Hepatocyte (in vitro differentiated cells): ENCODE data around the gene STK24. TPM values are rescaled to one million over a fixed set of nuclear protein-coding genes. Genes with fewer than 3 reads are reported as not detected.

ENCODE experiments used
- DNase-seq: peaks from one replicate; pipeline ENCODE4 v3.0.0-alpha.2; 2016; ENCODE audit warnings: low spot score
- H2AFZ ChIP-seq: fragments of 200-600 bp; sonication (generic); 2 replicates; pipeline ENCODE4 v1.6.0; 2016; ENCODE audit warnings: antibody characterized with exemption, mild to moderate bottlenecking
- H3K27ac ChIP-seq: fragments of 200-600 bp; sonication (generic); 2 replicates; pipeline ENCODE4 v1.5.1; 2016; ENCODE audit warnings: mild to moderate bottlenecking
- H3K27me3 ChIP-seq: fragments of 200-600 bp; sonication (generic); 2 replicates; pipeline ENCODE4 v1.6.1; 2016
- H3K36me3 ChIP-seq: fragments of 200-600 bp; sonication (generic); replicated peaks from 2 replicates; pipeline ENCODE4 v1.5.1; 2016; ENCODE audit warnings: low read depth; ENCODE audit not compliant: insufficient read depth
- H3K4me1 ChIP-seq: fragments of 200-600 bp; sonication (generic); 2 replicates; pipeline ENCODE4 v1.5.1; 2016; ENCODE audit warnings: mild to moderate bottlenecking, moderate library complexity; ENCODE audit not compliant: insufficient read depth
- H3K4me2 ChIP-seq: fragments of 200-600 bp; sonication (generic); 2 replicates; pipeline ENCODE4 v1.6.0; 2016
- H3K4me3 ChIP-seq: fragments of 200-600 bp; sonication (generic); 2 replicates; pipeline ENCODE4 v1.5.1; 2016; ENCODE audit warnings: mild to moderate bottlenecking
- H3K79me2 ChIP-seq: fragments of 200-600 bp; sonication (generic); 2 replicates; pipeline ENCODE4 v1.6.0; 2017; ENCODE audit warnings: mild to moderate bottlenecking
- H3K9me2 ChIP-seq: fragments of 200-600 bp; sonication (generic); replicated peaks from 2 replicates; pipeline ENCODE4 v1.6.0; 2017; ENCODE audit warnings: mild to moderate bottlenecking; ENCODE audit not compliant: insufficient read depth
- H3K9me3 ChIP-seq: fragments of 200-600 bp; sonication (generic); 2 replicates; pipeline ENCODE4 v1.5.1; 2016; ENCODE audit warnings: low read depth, mild to moderate bottlenecking
- H4K20me1 ChIP-seq: fragments of 200-600 bp; sonication (generic); 2 replicates; pipeline ENCODE4 v1.6.0; 2016; ENCODE audit warnings: mild to moderate bottlenecking; ENCODE audit not compliant: insufficient read depth, poor library complexity, severe bottlenecking
- EZH2 ChIP-seq: fragments of 200-600 bp; sonication (generic); IDR thresholded peaks from 2 replicates; pipeline ENCODE4 v1.6.1; 2016; ENCODE audit warnings: antibody characterized with exemption, mild to moderate bottlenecking, borderline replicate concordance
- EZH2phosphoT487 ChIP-seq: fragments of 200-600 bp; sonication (generic); IDR thresholded peaks from one replicate; pipeline ENCODE4 v1.6.1; 2018; ENCODE audit warnings: antibody characterized with exemption, mild to moderate bottlenecking, low read depth, moderate library complexity; ENCODE audit not compliant: unreplicated experiment, severe bottlenecking
- WGBS: methylation state at CpG from one replicate; pipeline ENCODE4 v1.1.6; 2016; ENCODE audit warnings: low lambda C conversion rate; ENCODE audit errors: missing lambda C conversion rate; 5-methylcytosine and 5-hydroxymethylcytosine counted together
- polyA plus RNA-seq: library from polyadenylated mRNA; unstranded; fragments of >200 nt; fragmentation: Nextera tagmentation; extraction: Ambion mirVana; gene quantifications from 2 replicates; pipeline ENCODE4 v1.2.1, GENCODE V29; 2016
- total RNA-seq: library from RNA; depleted of rRNA; stranded (reverse); fragments of >200 nt; gene quantifications from 2 replicates; pipeline ENCODE4 v1.2.3, GENCODE V29; 2014
- TF ChIP-seq, protein P1 (sequence below): fragments of 200-600 bp; sonication (generic); IDR thresholded peaks from 2 replicates; pipeline ENCODE4 v1.5.1; 2016; ENCODE audit warnings: antibody characterized with exemption, mild to moderate bottlenecking; ENCODE audit not compliant: poor library complexity

The STK24 gene
- total and polyA plus RNA-seq, 2 experiments from 2014 or later = 71.2 to 74.4 TPM

DNA sequence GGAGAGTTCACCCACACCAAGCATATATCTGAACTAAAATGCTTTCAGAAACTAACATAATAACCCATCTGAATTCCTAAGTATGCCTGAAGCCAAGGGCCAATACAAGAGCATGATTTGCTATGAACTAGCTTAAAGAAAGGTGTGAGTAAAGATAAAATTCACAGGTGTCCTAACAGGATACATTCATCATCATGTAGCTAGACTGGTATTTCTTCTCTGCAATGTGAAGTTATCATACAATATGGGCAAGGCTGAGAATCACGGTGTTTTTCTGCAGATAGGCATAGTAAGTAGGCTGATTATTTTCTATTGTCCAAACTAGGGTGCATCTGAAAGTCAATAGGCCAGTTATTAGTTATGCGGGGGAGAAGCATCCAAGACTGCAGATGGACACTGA lies 63.1 kb downstream of the STK24 start:
- no peak overlapping the region for H2AFZ ChIP-seq
- H3K9me2 ChIP-seq = no peaks in the 10 kb centered on the region
- H3K4me1 ChIP-seq = peaks cover 12% of the 10 kb centered on the region
- H3K9me3 ChIP-seq = no peaks in the 10 kb centered on the region
- H3K79me2 ChIP-seq = peaks cover 96% of the 10 kb centered on the region
- H3K4me2 ChIP-seq = no peak overlapping the region
- H3K36me3 ChIP-seq = no peaks in the 10 kb centered on the region
- peaks cover 18% of the 10 kb centered on the region for H4K20me1 ChIP-seq
- no peaks in the 10 kb centered on the region for H3K27me3 ChIP-seq
- no peak overlapping the region for H3K4me3 ChIP-seq
- WGBS = 98% methylated on average over 2 of the region's 2 CpGs
- H3K27ac ChIP-seq = no peak overlapping the region
- no peak for DNase-seq
- TF ChIP-seq, protein P1, sequence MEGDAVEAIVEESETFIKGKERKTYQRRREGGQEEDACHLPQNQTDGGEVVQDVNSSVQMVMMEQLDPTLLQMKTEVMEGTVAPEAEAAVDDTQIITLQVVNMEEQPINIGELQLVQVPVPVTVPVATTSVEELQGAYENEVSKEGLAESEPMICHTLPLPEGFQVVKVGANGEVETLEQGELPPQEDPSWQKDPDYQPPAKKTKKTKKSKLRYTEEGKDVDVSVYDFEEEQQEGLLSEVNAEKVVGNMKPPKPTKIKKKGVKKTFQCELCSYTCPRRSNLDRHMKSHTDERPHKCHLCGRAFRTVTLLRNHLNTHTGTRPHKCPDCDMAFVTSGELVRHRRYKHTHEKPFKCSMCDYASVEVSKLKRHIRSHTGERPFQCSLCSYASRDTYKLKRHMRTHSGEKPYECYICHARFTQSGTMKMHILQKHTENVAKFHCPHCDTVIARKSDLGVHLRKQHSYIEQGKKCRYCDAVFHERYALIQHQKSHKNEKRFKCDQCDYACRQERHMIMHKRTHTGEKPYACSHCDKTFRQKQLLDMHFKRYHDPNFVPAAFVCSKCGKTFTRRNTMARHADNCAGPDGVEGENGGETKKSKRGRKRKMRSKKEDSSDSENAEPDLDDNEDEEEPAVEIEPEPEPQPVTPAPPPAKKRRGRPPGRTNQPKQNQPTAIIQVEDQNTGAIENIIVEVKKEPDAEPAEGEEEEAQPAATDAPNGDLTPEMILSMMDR = no peak
- no peak for TF ChIP-seq EZH2phosphoT487
- TF ChIP-seq EZH2 = no peak

DNA sequence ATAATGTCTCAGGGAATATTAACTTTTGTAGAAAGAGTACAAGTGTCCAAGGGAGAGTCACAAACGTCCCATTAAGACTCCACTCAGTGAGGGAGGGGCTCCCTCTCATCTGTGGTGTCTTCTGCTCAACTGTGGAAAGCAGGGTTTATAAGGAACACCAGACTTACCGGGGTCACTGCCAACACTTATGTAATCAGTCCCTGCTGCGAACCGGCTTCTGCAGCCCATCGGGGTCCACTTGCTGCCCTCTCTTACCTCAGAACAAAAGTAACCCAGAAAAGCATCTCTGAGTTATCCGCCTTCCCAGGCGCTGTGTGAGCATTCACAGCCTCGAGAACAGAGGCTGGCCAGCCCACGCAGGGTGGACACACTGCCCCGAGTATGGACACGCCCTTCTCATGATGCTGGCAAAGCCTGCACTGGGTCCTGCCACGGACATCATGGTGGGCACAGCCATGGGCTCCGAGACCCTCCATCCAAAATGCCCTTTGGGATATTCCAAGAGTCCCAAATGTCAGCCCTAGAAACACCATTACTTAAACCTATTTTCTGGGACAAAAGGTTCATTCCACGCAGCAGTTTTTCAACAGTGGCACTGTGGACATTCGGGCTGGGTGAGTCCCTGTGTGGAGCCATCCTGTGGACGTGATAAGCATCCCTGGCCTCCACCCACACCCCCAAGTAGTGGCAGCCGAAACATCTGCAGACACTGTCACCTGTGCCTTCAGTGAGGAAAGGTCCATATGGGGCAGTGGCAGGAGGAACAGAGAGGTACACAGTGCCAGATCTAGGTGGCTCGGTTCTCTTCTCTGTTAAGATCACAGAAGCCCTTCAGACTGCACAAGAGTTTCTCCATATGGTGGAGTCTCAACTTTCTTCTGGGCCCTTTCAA lies 63.9 kb downstream of the STK24 start:
- H3K4me2 ChIP-seq = no peak overlapping the region
- DNase-seq = no peak
- H3K27ac ChIP-seq = no peak overlapping the region
- TF ChIP-seq, protein P1 = no peak
- TF ChIP-seq EZH2phosphoT487 = no peak
- no peaks in the 10 kb centered on the region for H3K27me3 ChIP-seq
- H3K36me3 ChIP-seq = no peaks in the 10 kb centered on the region
- H3K9me2 ChIP-seq = no peaks in the 10 kb centered on the region
- H3K4me1 ChIP-seq = peaks cover 19% of the 10 kb centered on the region
- no peak overlapping the region for H3K4me3 ChIP-seq
- H4K20me1 ChIP-seq = peaks cover 18% of the 10 kb centered on the region
- peaks cover 97% of the 10 kb centered on the region for H3K79me2 ChIP-seq
- H3K9me3 ChIP-seq = no peaks in the 10 kb centered on the region
- H2AFZ ChIP-seq = no peak overlapping the region
- 94% methylated on average over 18 of the region's 18 CpGs for WGBS

DNA sequence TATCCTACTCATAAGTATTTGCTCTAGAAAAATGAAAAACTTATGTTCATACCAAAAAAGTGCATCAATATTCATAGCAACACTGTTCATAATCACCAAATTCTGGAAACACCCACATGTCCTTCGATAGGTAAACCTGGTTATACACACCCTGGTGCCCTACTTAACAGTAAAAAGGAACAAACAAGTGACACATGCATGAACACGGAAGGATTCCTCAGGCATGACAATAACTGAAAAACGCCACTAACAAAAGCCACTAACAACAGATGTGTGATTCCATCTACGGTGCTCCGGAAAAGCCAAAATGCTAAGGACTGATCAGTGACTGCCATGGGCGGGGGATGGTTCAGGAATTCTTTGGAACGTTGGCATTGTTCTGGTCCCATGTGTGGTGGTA lies 65.5 kb downstream of the STK24 start:
- Histone ChIP-seq H3K36me3 (no peaks in the 10 kb centered on the region), H3K27me3 (no peaks in the 10 kb centered on the region), H3K9me2 (no peaks in the 10 kb centered on the region), H3K4me1 (peaks cover 31% of the 10 kb centered on the region), H3K4me3 (no peak overlapping the region), H3K9me3 (no peaks in the 10 kb centered on the region), H2AFZ (no peak overlapping the region), H3K4me2 (no peak overlapping the region), H3K27ac (no peak overlapping the region), H3K79me2 (peaks cover 97% of the 10 kb centered on the region), H4K20me1 (peaks cover 34% of the 10 kb centered on the region)
- TF ChIP-seq EZH2 (no peak), EZH2phosphoT487 (no peak)
- TF ChIP-seq, protein P1 = no peak
- WGBS = 95% methylated on average over 7 of the region's 7 CpGs
- DNase-seq = no peak
